H1 (cell line): ENCODE data around the gene LMAN1L. TPM values are rescaled to one million over a fixed set of nuclear protein-coding genes. Genes with fewer than 3 reads are reported as not detected.

Experiments used
- CTCF ChIA-PET: fragments of 300-600 bp; sonication (Branson Sonifier 250); formaldehyde crosslinking; loops from one replicate; lab custom pipeline; 2021; ENCODE audit not compliant: partially characterized antibody; lab: Charles Lee
- POLR2A ChIA-PET: fragments of 300-600 bp; sonication (Branson Sonifier 250); formaldehyde crosslinking; loops from one replicate; lab custom pipeline; 2021; ENCODE audit warnings: inconsistent platforms; ENCODE audit not compliant: partially characterized antibody; lab: Charles Lee
- DNase-seq, 2 experiments: peaks; one replicate each; pipeline versions ENCODE4 v3.0.0 to v3.0.0-alpha.2; 2010 to 2022; ENCODE audit warnings: low spot score in 2 of 2, low read depth in 1 of 2, mixed read lengths in 1 of 2
- FAIRE-seq: peaks from 2 replicates; lab custom pipeline; 2011; peaks lifted over from hg19 to GRCh38; lab: Jason Lieb, UNC
- H2AFZ ChIP-seq: 2 replicates; pipeline ENCODE4 v1.8.1; 2012; ENCODE audit warnings: low read length, inconsistent platforms
- H2AK5ac ChIP-seq: 2 replicates; pipeline ENCODE4 v1.6.1; 2013; ENCODE audit warnings: low read depth, low read length
- H2BK120ac ChIP-seq: replicated peaks from 2 replicates; pipeline ENCODE3; 2013; ENCODE audit warnings: low read depth, low read length, inconsistent platforms
- H2BK12ac ChIP-seq: 2 replicates; pipeline ENCODE4 v1.6.1; 2013; ENCODE audit warnings: low read depth, low read length
- H2BK15ac ChIP-seq: 2 replicates; pipeline ENCODE4 v1.6.1; 2013; ENCODE audit warnings: low read length
- H2BK20ac ChIP-seq: 2 replicates; pipeline ENCODE4 v1.6.1; 2013; ENCODE audit warnings: low read length
- H2BK5ac ChIP-seq: 2 replicates; pipeline ENCODE4 v1.6.1; 2013; ENCODE audit warnings: low read depth, low read length
- H3K14ac ChIP-seq: 2 replicates; pipeline ENCODE4 v1.6.1; 2013; ENCODE audit warnings: inconsistent platforms; ENCODE audit not compliant: insufficient read length
- H3K18ac ChIP-seq: 2 replicates; pipeline ENCODE4 v1.6.1; 2013; ENCODE audit warnings: low read length; ENCODE audit errors: extremely low read depth
- H3K23ac ChIP-seq: 2 replicates; pipeline ENCODE4 v1.6.1; 2013; ENCODE audit warnings: inconsistent platforms; ENCODE audit not compliant: insufficient read length
- H3K23me2 ChIP-seq: 2 replicates; pipeline ENCODE4 v1.6.1; 2013; ENCODE audit warnings: low read depth, low read length
- H3K27ac ChIP-seq: 2 replicates; pipeline ENCODE4 v1.6.1; 2011; ENCODE audit warnings: low read depth, low read length, inconsistent platforms
- H3K27me3 ChIP-seq, 4 experiments: replicated peaks in 1 of 4; 1 replicate in 1 of 4; 2 replicates in 3 of 4; pipeline versions ENCODE4 v1.6.1 to v1.8.1; 2011 to 2013; ENCODE audit warnings: low read length in 3 of 4, mild to moderate bottlenecking in 3 of 4, inconsistent platforms in 2 of 4, mixed read lengths in 2 of 4, moderate library complexity in 1 of 4; ENCODE audit not compliant: control insufficient read depth in 3 of 4, insufficient read depth in 3 of 4; ENCODE audit errors: extremely low read depth in 1 of 4
- H3K36me3 ChIP-seq, 4 experiments: 2 replicates each; pipeline versions ENCODE4 v1.6.1 to v1.8.1; 2011 to 2013; ENCODE audit warnings: mild to moderate bottlenecking in 4 of 4, low read length in 3 of 4, moderate library complexity in 2 of 4, control low read depth in 1 of 4, inconsistent platforms in 1 of 4; ENCODE audit not compliant: insufficient read depth in 4 of 4, control insufficient read depth in 2 of 4
- H3K4ac ChIP-seq: replicated peaks from 2 replicates; pipeline ENCODE3; 2013; ENCODE audit warnings: low read length, low read depth, mixed read lengths, inconsistent platforms; ENCODE audit not compliant: insufficient read length
- H3K4me1 ChIP-seq, 4 experiments: replicated peaks in 1 of 4; 1 replicate in 1 of 4; 2 replicates in 3 of 4; pipeline versions ENCODE4 v1.6.1 to v1.8.1; 2011 to 2013; ENCODE audit warnings: low read length in 3 of 4, inconsistent platforms in 2 of 4, mixed read lengths in 1 of 4; ENCODE audit not compliant: insufficient read depth in 4 of 4, control insufficient read depth in 3 of 4
- H3K4me2 ChIP-seq, 2 experiments: 2 replicates each; pipeline versions ENCODE4 v1.6.1 to v1.8.1; 2011 to 2013; ENCODE audit warnings: low read depth in 2 of 2, low read length in 2 of 2, control low read depth in 1 of 2, inconsistent platforms in 1 of 2, mild to moderate bottlenecking in 1 of 2; ENCODE audit not compliant: insufficient read depth in 1 of 2
- H3K4me3 ChIP-seq, 4 experiments: fragments of 200-600, 300-600 bp in 1 of 4; sonication (generic), shearing (Covaris generic), sonication (Bioruptor Twin) in 1 of 4; 2 replicates each; pipeline versions ENCODE4 v1.5.1 to v1.8.1; 2011 to 2016; ENCODE audit warnings: low read length in 4 of 4, low read depth in 3 of 4, control low read depth in 2 of 4, inconsistent platforms in 2 of 4, mild to moderate bottlenecking in 2 of 4, mixed read lengths in 1 of 4, moderate library complexity in 1 of 4; ENCODE audit not compliant: insufficient read depth in 2 of 4; ENCODE audit errors: extremely low read depth in 1 of 4
- H3K56ac ChIP-seq: replicated peaks from 2 replicates; pipeline ENCODE3; 2013; ENCODE audit warnings: low read depth, mild to moderate bottlenecking, mixed read lengths, low read length, inconsistent platforms; ENCODE audit not compliant: insufficient read length
- H3K79me1 ChIP-seq: 2 replicates; pipeline ENCODE4 v1.6.1; 2013; ENCODE audit warnings: low read depth, low read length, control low read depth
- H3K79me2 ChIP-seq, 2 experiments: 2 replicates each; pipeline versions ENCODE4 v1.6.1 to v1.8.1; 2012 to 2013; ENCODE audit warnings: low read length in 2 of 2, mild to moderate bottlenecking in 2 of 2, inconsistent platforms in 1 of 2; ENCODE audit not compliant: insufficient read depth in 2 of 2, control insufficient read depth in 1 of 2
- H3K9ac ChIP-seq, 4 experiments: replicated peaks in 1 of 4; 1 replicate in 1 of 4; 2 replicates in 3 of 4; pipeline versions ENCODE4 v1.6.1 to v1.8.1; 2011 to 2013; ENCODE audit warnings: low read depth in 3 of 4, low read length in 3 of 4, control low read depth in 2 of 4, mild to moderate bottlenecking in 2 of 4, moderate library complexity in 2 of 4, inconsistent platforms in 1 of 4; ENCODE audit errors: extremely low read depth in 1 of 4
- H3K9me3 ChIP-seq, 2 experiments: 2 replicates each; pipeline versions ENCODE4 v1.6.1 to v1.8.1; 2012 to 2013; ENCODE audit warnings: mild to moderate bottlenecking in 2 of 2, moderate library complexity in 2 of 2, control low read depth in 1 of 2, inconsistent platforms in 1 of 2, low read depth in 1 of 2, low read length in 1 of 2, mixed read lengths in 1 of 2; ENCODE audit not compliant: insufficient read depth in 2 of 2
- H4K20me1 ChIP-seq, 2 experiments: replicated peaks in 1 of 2; 2 replicates each; pipeline versions ENCODE3 to v1.8.1; 2011 to 2013; ENCODE audit warnings: inconsistent platforms in 2 of 2, low read length in 2 of 2, mild to moderate bottlenecking in 1 of 2; ENCODE audit not compliant: insufficient read depth in 2 of 2, control insufficient read depth in 1 of 2
- H4K5ac ChIP-seq: 2 replicates; pipeline ENCODE4 v1.6.1; 2013; ENCODE audit warnings: low read length, low read depth, mixed read lengths, inconsistent platforms; ENCODE audit not compliant: insufficient read length
- H4K8ac ChIP-seq: 2 replicates; pipeline ENCODE4 v1.8.0; 2013; ENCODE audit warnings: mild to moderate bottlenecking, moderate library complexity, low read length, inconsistent platforms; ENCODE audit not compliant: insufficient read depth; ENCODE audit errors: extremely low read depth
- H4K91ac ChIP-seq: replicated peaks from 2 replicates; pipeline ENCODE3; 2013; ENCODE audit warnings: low read length, mixed read lengths, inconsistent platforms; ENCODE audit not compliant: insufficient read length
- KDM1A ChIP-seq: fragments of 200-600, 300-600 bp; sonication (generic); IDR thresholded peaks from 2 replicates; pipeline ENCODE4 v1.7.1; 2016; ENCODE audit warnings: mild to moderate bottlenecking, low read length, borderline replicate concordance
- SIN3A ChIP-seq, 2 experiments: IDR thresholded peaks in 1 of 2; conservative IDR thresholded peaks in 1 of 2; 2 replicates each; pipeline ENCODE4 v1.6.1; 2011 to 2012; ENCODE audit warnings: low read length in 2 of 2, improper control_type of control experiment in 1 of 2, low read depth in 1 of 2, mild to moderate bottlenecking in 1 of 2
- WGBS, 2 experiments: shearing (Covaris generic) in 1 of 2; methylation state at CpG; one replicate each; pipeline versions ENCODE4 v1.1.6 to v1.1.7; 2013 to 2015; ENCODE audit warnings: low lambda C conversion rate in 2 of 2, mixed read lengths in 2 of 2, inconsistent platforms in 1 of 2, low coverage in 1 of 2, missing lambda C conversion rate in 1 of 2; ENCODE audit not compliant: insufficient replicate concordance in 2 of 2, insufficient coverage in 1 of 2, insufficient read length in 1 of 2; ENCODE audit errors: extremely low coverage in 1 of 2, missing lambda C conversion rate in 1 of 2; 5-methylcytosine and 5-hydroxymethylcytosine counted together
- polyA plus RNA-seq, 7 experiments: library from polyadenylated mRNA; depleted of rRNA in 3 of 7; stranded (reverse) in 5 of 7; unstranded in 2 of 7; fragments of >200 nt in 5 of 7; fragments of 200-250 nt in 2 of 7; gene quantifications; 1 replicate in 5 of 7; 2 replicates in 1 of 7; 4 replicates in 1 of 7; pipeline versions ENCODE4 v1.2.1 to v1.2.3, GENCODE V29; 2011 to 2013; ENCODE audit warnings: missing spikeins in 2 of 7, mixed read lengths in 2 of 7
- total RNA-seq: library from RNA; stranded (reverse); fragmentation: NEBNext Ultra II Directional; extraction: Animal tissue kit (Norgen Biotek cat#: 25700); gene quantifications from 2 replicates; pipeline ENCODE4 v1.2.1, GENCODE V29; 2021

LMAN1L gene
- total and polyA plus RNA-seq, 2 of the 8 experiments (the other 6 are each of a cell fraction or from before 2014, with no cell fraction given): not detected

- H2BK5ac ChIP-seq: no peak overlapping the region
- no peaks in the 10 kb centered on the region for H3K36me3 ChIP-seq
- ChIA-PET CTCF (interaction anchor here (0.6 to 53.7 kb wide), 25 partner anchors 9 to 308 kb away, joined by 3 to 1439 read pairs (median 6); partner anchors contain the start of genes CLK3, CPLX3, CSK and CYP1A1), POLR2A (interaction anchor here (0.9 to 4.5 kb wide), 6 partner anchors 11 to 109 kb away, joined by 3 to 20 read pairs (median 4); no protein-coding TSS in a partner anchor)
- peaks cover 0 to 13% of the 10 kb centered on the region in 2 experiments; a peak in 1 of 4 replicates for H3K79me2 ChIP-seq
- no peak overlapping the region for H3K4ac ChIP-seq
- peaks cover 30% of the 10 kb centered on the region for H3K79me1 ChIP-seq
- H3K56ac ChIP-seq: no peak overlapping the region
- no peak overlapping the region for H2AFZ ChIP-seq
- H3K4me2 ChIP-seq: peak overlapping the region; percentile 4 to 15; a peak in 1 of 4 replicates
- H3K4me1 ChIP-seq: peaks cover 4 to 33% (median 18%) of the 10 kb centered on the region in 4 experiments
- no peak overlapping the region for H2BK12ac ChIP-seq
- DNase-seq (no peak), FAIRE-seq (no peak)
- H2BK20ac ChIP-seq: no peak overlapping the region
- H3K27ac ChIP-seq: no peak overlapping the region
- TF ChIP-seq KDM1A (no peak), SIN3A (conservative IDR thresholded peaks at IDR 0.05 in 1 of 2, IDR thresholded peaks at IDR 0.05 in 1 of 2; ENCODE audit: low read depth in 1 of 2, low read length in 2 of 2) (0 out of 4 replicates have a peak, but pooled peaks of 1 of the 2 experiments have one; percentile 4)
- H4K8ac ChIP-seq: no peak overlapping the region
- H3K9me3 ChIP-seq: no peaks in the 10 kb centered on the region
- H3K14ac ChIP-seq: no peak overlapping the region
- no peak overlapping the region for H4K5ac ChIP-seq
- H3K18ac ChIP-seq: no peak overlapping the region
- 0 out of 2 replicates have a peak overlapping the region, but pooled peaks have one; percentile 7 for H2AK5ac ChIP-seq
- 49% methylated on average over 7 of the region's 7 CpGs; no CpG with 5 or more reads in 1 of the 2 experiments for WGBS, 2 experiments
- H3K23ac ChIP-seq: no peak overlapping the region
- no peak overlapping the region for H4K91ac ChIP-seq
- no peak overlapping the region for H2BK15ac ChIP-seq
- no peaks in the 10 kb centered on the region for H3K23me2 ChIP-seq
- H3K4me3 ChIP-seq: no peak overlapping the region
- H2BK120ac ChIP-seq: no peak overlapping the region
- H3K27me3 ChIP-seq: no peaks in the 10 kb centered on the region
- peaks cover 29 to 55% of the 10 kb centered on the region in 2 experiments for H4K20me1 ChIP-seq
- H3K9ac ChIP-seq: no peak overlapping the region
Observed at GRCh38 chr15:74788042-74788682, 24.5 kb upstream of the LMAN1L start.
